Umbilical cord (tissue), 2 donors: ENCODE results near the gene MYLK4. TPM values are rescaled to one million over a fixed set of nuclear protein-coding genes. Genes with fewer than 3 reads are reported as not detected.

Source experiments
- DNase-seq: peaks from one replicate; pipeline ENCODE4 v3.0.0-alpha.2; 2015; ENCODE audit warnings: low spot score
- total RNA-seq: library from RNA; depleted of rRNA; stranded (reverse); fragments of >200 nt; gene quantifications from one replicate; pipeline ENCODE4 v1.2.3, GENCODE V29; 2014; ENCODE audit warnings: low replicate concordance; ENCODE audit not compliant: insufficient read depth

The MYLK4 gene
- total RNA-seq, 1 donor from 2014 or later, result 5.1 TPM

DNA sequence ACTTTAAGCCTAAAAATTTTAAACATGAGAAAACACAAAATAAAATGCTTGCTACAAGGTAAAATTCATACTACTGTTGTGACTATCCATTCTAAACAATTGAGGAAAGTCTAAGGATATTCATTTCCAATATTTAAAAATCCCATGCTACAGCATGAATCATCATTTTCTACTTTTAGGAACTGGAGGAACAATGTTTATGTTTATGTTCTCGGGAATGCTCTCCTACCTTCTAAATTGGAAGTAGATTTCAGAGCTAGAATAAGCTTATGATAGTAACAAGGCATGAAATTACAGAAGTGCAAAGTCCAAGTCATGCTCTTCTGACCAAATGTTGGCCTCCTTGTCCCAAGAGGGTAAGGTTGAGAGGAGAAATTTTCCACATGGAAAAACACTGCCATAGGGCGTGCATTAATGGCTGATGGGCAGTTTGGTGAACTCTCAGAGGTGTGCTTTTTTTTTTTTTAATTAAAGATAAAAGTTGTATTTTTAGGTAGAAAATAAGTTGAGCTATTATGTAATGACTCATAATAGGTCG lies 6.0 kb upstream of the MYLK4 start:
- DNase-seq, result no peak

DNA sequence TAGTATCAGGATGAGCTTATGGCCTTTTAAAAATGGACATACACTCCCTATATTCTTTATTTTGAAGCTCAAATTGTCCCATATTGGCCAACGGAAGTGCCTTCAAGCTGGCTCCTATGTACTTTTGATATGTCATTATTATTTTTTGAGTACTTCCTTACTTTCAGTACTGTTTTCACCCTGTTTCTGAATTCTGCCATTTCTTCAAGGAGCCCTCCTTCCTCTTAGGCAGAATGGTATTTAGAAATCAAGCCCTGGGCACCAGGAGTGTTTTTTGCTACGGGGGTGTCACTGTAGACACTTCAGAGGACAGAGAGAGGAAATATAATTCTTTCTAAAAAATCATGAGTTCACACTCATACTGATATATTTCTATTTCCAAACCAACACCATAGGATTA lies 5.5 kb upstream of the MYLK4 start:
- no peak for DNase-seq

GRCh38 chr6:2755456-2755855 lies 4.7 kb upstream of the MYLK4 start:
- DNase-seq, result no peak

GRCh38 chr6:2754911-2755310 lies 4.2 kb upstream of the MYLK4 start:
- no peak for DNase-seq

GRCh38 chr6:2754393-2754792 lies 3.7 kb upstream of the MYLK4 start:
- no peak for DNase-seq

DNA sequence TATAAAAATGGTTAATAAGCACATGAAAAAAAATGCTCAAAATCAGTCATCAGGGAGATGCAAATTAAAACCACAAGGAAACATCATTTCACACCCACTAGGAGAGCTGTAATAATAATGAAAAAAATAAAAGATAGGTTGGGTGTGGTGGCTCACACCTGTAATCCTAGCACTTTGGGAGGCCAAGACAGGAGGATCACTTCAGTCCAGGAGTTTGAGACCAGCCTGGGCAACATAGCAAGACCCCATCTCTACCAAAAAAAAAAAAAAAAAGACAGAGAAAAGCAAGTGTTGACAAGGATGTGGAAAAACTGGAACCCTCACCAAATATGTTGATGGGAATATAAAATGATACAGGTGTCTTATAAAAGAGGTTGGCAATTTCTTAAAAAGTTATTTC lies 3.0 kb upstream of the MYLK4 start:
- no peak for DNase-seq

- no peak for DNase-seq
Measured at GRCh38 chr6:2753110-2753489, 2.4 kb upstream of the MYLK4 start.

DNA sequence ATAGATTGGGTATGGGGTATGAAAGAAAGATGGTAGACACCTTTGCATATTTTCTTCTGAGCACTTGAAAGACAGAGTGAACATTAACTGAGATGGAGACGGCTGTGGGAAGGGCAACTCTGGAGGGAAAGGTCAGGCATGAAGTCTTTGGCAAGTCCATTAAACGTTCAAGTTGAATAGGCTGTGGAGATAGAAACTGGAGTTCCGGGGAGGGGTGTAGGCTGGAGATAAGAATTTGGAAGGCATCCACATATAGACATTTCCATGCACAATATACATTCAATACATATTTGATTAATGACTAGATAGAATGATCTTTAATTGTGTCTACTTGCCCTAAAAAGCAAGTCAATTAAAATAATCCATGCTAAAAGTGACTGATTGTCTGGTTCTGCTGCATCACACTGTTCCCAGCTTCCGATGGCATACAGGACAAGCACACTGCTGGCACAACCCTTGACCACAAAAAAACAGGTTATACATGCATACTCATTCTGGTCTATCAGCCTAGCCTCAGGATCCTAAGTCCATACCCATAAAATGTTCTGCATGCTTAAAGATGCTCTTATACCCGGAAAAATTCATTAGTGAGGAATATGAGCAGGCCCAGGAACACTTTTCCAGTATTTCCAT lies 1.9 kb upstream of the MYLK4 start:
- no peak for DNase-seq

DNA sequence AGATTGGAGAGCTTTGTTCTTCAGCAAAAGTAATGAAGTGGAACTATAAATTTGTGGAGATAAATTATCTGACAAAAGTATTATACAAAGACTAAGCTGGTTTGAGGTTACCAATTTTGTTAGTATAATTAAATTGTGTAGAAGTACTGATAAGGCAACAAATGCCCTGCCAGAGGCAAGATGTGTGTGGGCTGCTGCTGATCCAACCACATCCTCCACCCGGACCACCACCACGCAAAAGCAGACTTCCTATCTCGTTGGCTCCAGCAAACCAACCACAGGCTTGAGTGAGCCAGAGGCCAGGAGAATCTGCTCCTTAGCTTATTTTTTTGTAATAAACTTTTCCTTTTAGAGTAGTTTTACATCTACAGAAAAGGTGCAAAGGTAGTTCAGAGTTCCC lies 1.1 kb upstream of the MYLK4 start:
- no peak for DNase-seq

GRCh38 chr6:2749969-2750600 lies 637 bp downstream of the MYLK4 start:
- DNase-seq, result peak; percentile 82

DNA sequence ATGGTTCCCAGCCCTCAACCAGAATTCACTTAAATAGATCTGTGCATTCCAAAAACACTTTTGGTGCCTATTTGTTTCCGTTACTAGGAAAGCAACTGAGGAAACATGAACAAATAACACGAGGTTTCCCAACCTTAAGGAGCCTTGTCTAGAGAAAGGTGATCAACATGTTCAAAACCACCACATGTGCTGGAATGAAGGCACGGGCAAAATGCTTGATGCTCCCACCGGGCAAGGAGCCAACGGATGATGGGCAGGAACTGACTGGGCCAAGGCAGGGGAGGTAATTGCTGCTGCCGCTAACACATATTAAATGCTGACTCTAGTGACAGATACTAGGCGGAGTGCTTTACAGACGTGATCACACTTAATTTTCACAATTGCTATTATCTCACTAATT lies 2.5 kb downstream of the MYLK4 start:
- no peak for DNase-seq

DNA sequence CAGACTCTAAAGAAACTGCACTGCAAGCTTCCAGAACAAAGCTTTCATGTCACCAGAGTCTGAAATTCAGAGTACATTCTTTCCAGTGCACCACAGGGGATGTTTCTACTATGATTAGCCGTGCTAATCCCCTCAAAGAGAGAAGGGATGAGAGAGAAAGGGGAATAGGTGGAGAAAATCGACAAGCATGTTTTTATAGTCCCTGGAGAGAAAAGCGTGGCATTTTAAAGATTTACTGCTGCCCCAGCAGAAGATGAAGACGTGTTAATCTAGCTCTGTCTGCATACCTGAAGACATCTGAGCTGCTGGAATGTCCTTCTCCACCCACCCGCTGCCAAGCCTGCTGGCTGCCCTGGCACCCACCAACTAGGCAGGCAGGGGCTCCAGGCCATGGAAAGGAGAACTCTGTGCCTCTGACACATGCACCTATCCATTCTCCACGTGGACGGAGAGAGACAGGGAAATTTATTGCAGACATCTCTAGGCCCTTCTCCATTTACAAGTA lies 4.1 kb downstream of the MYLK4 start:
- no peak for DNase-seq

DNA sequence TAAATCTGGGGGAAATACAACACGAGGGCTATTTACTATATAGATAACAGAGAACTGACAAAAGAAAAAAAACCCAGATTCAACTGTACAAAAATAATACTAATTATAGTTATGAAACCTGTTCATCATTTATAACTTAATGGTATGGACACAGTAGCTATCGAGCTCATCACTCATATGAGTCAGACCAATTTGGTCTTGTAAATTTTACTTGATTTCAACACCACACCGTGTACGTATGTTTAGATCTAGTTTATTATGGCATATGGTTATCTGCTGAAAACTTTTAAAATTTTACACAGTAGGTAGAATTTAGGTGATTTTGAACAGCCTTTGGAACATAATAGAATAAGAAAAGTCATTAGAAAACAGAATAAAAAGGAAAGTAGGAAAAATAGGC lies 5.5 kb downstream of the MYLK4 start:
- DNase-seq, result no peak

- no peak for DNase-seq
Measured at GRCh38 chr6:2744778-2745177, 5.9 kb downstream of the MYLK4 start.

DNA sequence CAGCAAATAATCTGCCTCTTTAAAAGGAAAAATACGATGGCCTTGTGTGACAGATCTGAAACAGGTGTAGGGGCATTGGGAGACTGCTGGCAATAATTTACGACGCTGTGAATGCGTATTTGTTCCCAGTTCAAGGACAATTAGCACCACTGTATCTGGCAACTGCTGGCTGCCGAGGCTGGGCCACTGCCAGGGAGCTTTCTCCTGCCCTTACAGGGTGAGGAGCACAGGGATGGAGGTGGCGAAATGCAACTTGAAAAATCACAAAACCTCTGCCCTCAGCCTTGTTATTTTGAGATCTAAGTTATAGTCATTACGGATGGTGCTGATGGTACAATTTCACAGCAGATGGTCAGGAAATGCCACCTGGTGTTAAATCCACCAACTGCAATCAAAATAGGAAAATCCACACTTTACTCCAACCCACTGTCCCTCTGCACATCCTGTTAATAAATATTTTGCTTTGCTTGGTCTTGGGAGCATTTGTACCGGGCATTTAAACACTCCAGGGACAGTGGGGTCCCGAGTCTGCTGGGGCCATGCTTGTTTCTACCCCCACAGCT lies 6.4 kb downstream of the MYLK4 start:
- no peak for DNase-seq

DNA sequence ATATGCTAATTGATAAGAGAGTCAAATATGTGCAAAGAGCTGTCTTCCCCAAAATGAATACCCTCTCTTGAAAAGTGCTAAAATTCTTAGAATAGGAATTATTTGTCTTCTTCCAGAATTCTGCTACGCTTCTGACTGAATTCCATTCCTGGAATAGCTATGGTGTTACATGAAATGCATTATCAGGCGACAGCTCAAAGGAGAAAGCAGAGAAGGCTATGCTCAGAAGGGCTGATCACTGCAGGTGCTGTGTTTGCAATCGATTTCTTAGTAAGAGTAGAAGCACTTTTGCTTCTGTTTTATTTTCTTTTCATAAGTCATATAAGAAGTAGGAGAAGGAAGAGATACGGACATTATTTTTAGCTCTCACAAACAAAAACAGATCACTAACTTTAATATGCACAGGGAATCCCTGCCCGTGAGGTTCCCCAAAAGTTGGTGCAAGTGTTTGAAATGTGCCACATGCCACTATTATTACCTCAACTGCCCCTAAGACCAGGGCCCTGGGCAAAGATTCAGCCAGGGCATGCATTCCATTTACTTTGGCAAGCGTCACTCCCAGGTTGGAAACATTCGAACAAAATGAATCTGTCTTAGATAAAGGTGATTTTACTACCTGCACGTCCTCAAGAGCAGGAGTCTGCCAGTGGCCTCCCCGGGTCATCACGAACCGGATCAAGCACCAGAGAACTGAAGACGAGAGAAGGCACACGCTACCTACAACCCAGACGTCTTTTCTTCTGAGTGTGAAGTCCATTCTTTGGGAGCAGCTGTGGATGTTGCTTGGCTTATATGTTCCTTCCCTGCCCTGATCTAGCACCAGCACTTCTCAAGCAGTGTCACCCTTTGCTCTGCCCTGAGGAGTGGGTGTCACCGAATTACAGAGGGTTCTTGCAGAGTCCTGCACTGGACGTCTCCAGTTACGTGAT lies 7.2 kb downstream of the MYLK4 start:
- no peak for DNase-seq

DNA sequence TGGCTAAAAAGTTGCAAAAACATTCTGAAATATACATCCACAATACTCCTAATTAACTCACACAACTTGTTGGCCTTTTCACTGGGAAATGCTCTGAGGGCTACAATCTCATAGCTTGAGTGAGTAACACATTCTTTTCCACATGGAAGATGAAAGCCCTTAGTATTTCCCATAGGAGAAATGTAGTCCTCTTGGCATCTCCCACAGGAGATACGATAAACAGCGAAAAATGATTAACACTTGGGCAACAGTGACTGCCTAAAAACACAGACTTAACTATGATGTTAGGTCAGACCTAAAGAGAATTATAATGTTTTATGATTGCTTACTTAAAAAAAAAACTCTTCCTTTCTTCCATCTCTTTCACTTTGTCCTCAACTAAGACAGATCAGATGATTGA lies 9.0 kb downstream of the MYLK4 start:
- DNase-seq, result no peak

- DNase-seq, result no peak
Measured at GRCh38 chr6:2740581-2740980, 10.1 kb downstream of the MYLK4 start.

DNA sequence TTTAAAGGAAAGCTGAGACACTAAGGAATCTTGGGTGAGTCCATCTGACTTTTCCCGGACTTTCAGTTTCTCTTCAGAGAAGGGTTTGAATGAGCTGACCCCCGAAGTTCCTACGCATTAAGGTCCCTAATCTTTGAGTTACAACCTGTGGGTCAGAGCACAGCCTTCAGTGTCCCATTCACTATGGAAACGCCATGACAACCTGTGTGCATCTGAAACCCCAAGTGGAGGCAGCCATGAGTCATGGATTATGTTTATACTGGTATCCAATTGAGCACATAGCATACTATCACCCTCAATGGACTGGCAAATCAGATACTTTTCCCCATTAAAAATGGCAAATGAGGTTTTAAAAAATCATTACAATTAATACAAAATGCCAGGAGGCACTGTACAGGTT lies 11.4 kb downstream of the MYLK4 start:
- DNase-seq, result no peak

- DNase-seq, result peak; percentile 74
Measured at GRCh38 chr6:2738373-2738979, 12.2 kb downstream of the MYLK4 start.

- DNase-seq, result no peak
Measured at GRCh38 chr6:2737885-2738284, 12.8 kb downstream of the MYLK4 start.
